ENCODE data around the gene SERTAD4. TPM values are rescaled to one million over a fixed set of nuclear protein-coding genes. Genes with fewer than 3 reads are reported as not detected.

Gene SERTAD4
- total and polyA plus RNA-seq, 2 experiments from 2014 or later, result 2.8 to 3.0 TPM

DNA sequence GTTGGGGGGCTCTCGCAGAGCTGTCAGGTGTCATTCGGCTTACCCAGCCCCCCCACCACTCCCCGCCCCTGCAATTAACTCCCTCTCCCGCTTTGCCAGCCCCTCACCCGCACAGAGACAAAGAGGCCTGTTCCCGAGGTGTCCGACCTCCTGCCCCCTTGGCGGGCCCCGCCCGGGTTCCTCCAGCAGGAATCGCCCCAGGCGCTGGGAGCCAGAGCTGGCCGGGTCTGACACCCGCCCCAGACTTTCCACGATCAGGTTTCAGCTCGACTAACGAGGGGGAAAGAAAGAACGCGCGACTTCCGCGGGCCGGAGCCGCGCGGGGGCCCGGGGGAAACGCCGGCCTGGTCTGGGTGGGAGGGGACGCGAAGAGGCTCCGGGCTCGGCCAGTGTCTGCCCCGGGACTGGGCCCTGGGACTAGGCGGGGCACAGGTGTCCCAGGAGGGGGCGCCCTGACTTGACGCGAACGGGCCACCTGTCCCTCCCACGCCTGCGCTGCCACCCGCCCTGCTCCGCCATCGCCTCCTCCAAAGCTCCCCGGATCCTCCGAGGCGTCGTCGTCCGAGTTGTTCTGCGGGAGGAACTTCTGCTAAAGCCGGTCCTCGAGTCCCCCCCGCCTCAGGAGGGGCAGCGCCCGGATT, 59.8 kb downstream of the SERTAD4 start:
- Histone ChIP-seq H4K20me1 (ENCODE audit: insufficient read depth, poor library complexity, severe bottlenecking) (no peaks in the 10 kb centered on the region), H3K27me3 (peaks cover 4% of the 10 kb centered on the region), H2AFZ (peak overlapping the region; percentile 62), H3K9me3 (ENCODE audit: low read depth) (no peaks in the 10 kb centered on the region), H3K4me3 (no peak overlapping the region), H3K79me2 (no peaks in the 10 kb centered on the region), H3K9me2 (replicated peaks; ENCODE audit: insufficient read depth) (no peaks in the 10 kb centered on the region), H3K36me3 (replicated peaks; ENCODE audit: insufficient read depth, low read depth) (no peaks in the 10 kb centered on the region), H3K4me1 (ENCODE audit: insufficient read depth) (peaks cover 35% of the 10 kb centered on the region), H3K27ac (peak overlapping the region; percentile 90), H3K4me2 (peak overlapping the region; percentile 91)
- peak; percentile 84 for DNase-seq (ENCODE audit: low spot score)
- WGBS (ENCODE audit: low lambda C conversion rate, missing lambda C conversion rate), result 5% methylated on average over 47 of the region's 56 CpGs
- TF ChIP-seq, protein P1, sequence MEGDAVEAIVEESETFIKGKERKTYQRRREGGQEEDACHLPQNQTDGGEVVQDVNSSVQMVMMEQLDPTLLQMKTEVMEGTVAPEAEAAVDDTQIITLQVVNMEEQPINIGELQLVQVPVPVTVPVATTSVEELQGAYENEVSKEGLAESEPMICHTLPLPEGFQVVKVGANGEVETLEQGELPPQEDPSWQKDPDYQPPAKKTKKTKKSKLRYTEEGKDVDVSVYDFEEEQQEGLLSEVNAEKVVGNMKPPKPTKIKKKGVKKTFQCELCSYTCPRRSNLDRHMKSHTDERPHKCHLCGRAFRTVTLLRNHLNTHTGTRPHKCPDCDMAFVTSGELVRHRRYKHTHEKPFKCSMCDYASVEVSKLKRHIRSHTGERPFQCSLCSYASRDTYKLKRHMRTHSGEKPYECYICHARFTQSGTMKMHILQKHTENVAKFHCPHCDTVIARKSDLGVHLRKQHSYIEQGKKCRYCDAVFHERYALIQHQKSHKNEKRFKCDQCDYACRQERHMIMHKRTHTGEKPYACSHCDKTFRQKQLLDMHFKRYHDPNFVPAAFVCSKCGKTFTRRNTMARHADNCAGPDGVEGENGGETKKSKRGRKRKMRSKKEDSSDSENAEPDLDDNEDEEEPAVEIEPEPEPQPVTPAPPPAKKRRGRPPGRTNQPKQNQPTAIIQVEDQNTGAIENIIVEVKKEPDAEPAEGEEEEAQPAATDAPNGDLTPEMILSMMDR (IDR thresholded peaks at IDR 0.05; ENCODE audit: poor library complexity), result peak; percentile 45
- no peak for TF ChIP-seq EZH2phosphoT487 (IDR thresholded peaks at IDR 0.05; ENCODE audit: low read depth, severe bottlenecking, unreplicated experiment)

DNA sequence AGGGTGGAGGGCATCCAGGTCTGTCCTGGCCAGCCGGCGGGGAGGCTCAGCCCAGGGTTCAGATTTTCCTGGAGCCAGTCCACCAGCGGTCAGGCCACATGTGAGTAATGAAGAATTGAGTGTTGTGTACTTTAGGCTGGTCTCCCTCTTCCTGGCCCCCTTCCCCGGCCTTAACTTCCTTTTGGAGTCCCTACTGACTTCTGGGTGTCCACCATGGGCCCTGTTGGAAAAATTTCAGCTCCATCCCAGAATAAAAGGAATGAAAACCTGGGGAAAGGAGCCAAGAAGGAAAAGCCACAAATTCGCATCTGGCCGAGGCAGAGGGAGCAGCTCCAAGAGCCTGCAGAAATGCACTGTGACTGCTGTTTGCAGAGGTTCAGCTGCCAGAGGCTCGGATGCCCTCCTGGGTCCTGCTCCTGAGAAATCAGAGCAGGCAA, 60.6 kb downstream of the SERTAD4 start:
- H3K79me2 ChIP-seq, result no peaks in the 10 kb centered on the region
- H3K9me3 ChIP-seq (ENCODE audit: low read depth), result no peaks in the 10 kb centered on the region
- no peaks in the 10 kb centered on the region for H4K20me1 ChIP-seq (ENCODE audit: insufficient read depth, poor library complexity, severe bottlenecking)
- DNase-seq (ENCODE audit: low spot score), result peak; percentile 42
- 66% methylated on average over 7 of the region's 7 CpGs for WGBS (ENCODE audit: low lambda C conversion rate, missing lambda C conversion rate)
- peaks cover 4% of the 10 kb centered on the region for H3K27me3 ChIP-seq
- no peaks in the 10 kb centered on the region for H3K9me2 ChIP-seq (replicated peaks; ENCODE audit: insufficient read depth)
- H3K4me1 ChIP-seq (ENCODE audit: insufficient read depth), result peaks cover 35% of the 10 kb centered on the region
- peak overlapping the region; percentile 91 for H3K4me2 ChIP-seq
- TF ChIP-seq EZH2 (IDR thresholded peaks at IDR 0.05; ENCODE audit: borderline replicate concordance) (no peak), EZH2phosphoT487 (IDR thresholded peaks at IDR 0.05; ENCODE audit: low read depth, severe bottlenecking, unreplicated experiment) (no peak)
- TF ChIP-seq, protein P1 (IDR thresholded peaks at IDR 0.05; ENCODE audit: poor library complexity), result no peak
- no peak overlapping the region for H3K4me3 ChIP-seq
- no peak overlapping the region for H2AFZ ChIP-seq
- no peaks in the 10 kb centered on the region for H3K36me3 ChIP-seq (replicated peaks; ENCODE audit: insufficient read depth, low read depth)
- H3K27ac ChIP-seq, result peak overlapping the region; percentile 90

DNA sequence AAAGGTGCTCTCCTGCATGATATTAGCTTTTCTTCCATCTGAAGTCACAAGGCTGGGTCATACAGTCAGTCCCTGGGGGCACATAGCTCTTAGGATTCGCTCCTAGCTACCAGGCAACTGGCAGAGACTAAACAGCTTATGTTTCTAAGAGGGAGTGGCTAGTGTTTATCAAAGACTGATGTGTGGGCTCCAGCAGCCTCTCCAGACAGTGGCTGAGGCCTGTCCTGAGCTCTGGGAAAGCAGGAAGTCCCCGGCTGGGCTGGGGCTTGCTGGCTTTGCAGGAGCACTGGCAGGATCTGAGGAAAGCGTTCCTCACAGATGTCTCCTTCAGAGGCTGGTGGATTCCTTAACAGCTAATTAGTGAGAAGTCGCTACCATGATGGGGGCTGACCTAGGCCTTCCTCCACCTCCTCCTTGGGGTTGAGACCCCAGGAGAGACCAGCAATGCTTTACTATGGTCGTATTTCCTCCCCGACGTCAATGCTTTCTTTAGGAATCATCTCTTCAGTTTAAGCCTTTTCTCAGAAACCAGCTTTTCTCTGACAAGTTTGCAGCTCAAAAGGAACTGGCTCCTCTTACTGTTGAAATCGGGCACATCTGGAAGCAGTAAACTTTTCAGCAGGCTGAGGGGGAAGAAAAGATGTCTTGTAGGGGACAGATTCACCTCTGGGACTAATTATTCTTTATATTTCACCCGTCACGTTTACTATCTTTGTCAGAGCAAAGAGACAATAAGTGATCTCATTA, 62.6 kb downstream of the SERTAD4 start:
- H3K27ac ChIP-seq, result peak overlapping the region; percentile 90
- DNase-seq (ENCODE audit: low spot score), result peak; percentile 74

More for the DNA sequence above, 62.6 kb downstream of the SERTAD4 start:
- H2AFZ ChIP-seq, result peak overlapping the region; percentile 28
- no peaks in the 10 kb centered on the region for H3K9me3 ChIP-seq (ENCODE audit: low read depth)
- peak overlapping the region; percentile 41 for H3K4me2 ChIP-seq
- H3K4me1 ChIP-seq (ENCODE audit: insufficient read depth), result peaks cover 38% of the 10 kb centered on the region
- 30% methylated on average over 10 of the region's 10 CpGs for WGBS (ENCODE audit: low lambda C conversion rate, missing lambda C conversion rate)
- no peaks in the 10 kb centered on the region for H3K36me3 ChIP-seq (replicated peaks; ENCODE audit: insufficient read depth, low read depth)
- TF ChIP-seq, protein P1 (IDR thresholded peaks at IDR 0.05; ENCODE audit: poor library complexity), result peak; percentile 15
- no peak for TF ChIP-seq EZH2 (IDR thresholded peaks at IDR 0.05; ENCODE audit: borderline replicate concordance)
- H3K27me3 ChIP-seq, result peaks cover 4% of the 10 kb centered on the region
- no peaks in the 10 kb centered on the region for H4K20me1 ChIP-seq (ENCODE audit: insufficient read depth, poor library complexity, severe bottlenecking)
- no peaks in the 10 kb centered on the region for H3K79me2 ChIP-seq
- no peak overlapping the region for H3K4me3 ChIP-seq
- H3K9me2 ChIP-seq (replicated peaks; ENCODE audit: insufficient read depth), result no peaks in the 10 kb centered on the region

Other genes with a start within 250 kb of the SERTAD4 start
- gene HHAT, start 96.1 kb downstream of the SERTAD4 start, total RNA-seq, result 6.3 and 9.4 TPM in 2 replicates
- gene HHAT, start 96.1 kb downstream of the SERTAD4 start, polyA plus RNA-seq, result 3.9 and 5.3 TPM in 2 replicates

All from hepatocyte (in vitro differentiated cells).